Upper lobe of left lung (tissue), 4 donors: ENCODE results near the gene TAF3.

Experiments used
- CTCF ChIP-seq, 6 experiments: fragments of 450-650 bp in 4 of 6; fragments of 200-600 bp in 2 of 6; sonication (generic) in 2 of 6; IDR thresholded peaks; one replicate each; pipeline ENCODE4 v1.5.1; 2016 to 2019; ENCODE audit warnings: antibody characterized with exemption in 6 of 6
- POLR2A ChIP-seq, 4 donors: fragments of 450-650 bp; IDR thresholded peaks; one replicate each; pipeline ENCODE4 v1.5.1; 2016 to 2017; ENCODE audit warnings: antibody characterized with exemption in 4 of 4, mild to moderate bottlenecking in 2 of 4

- TF ChIP-seq CTCF (IDR thresholded peaks at IDR 0.05): no peak
- TF ChIP-seq POLR2A (IDR thresholded peaks at IDR 0.05): no peak
Observed at GRCh38 chr10:8037941-8038894, 219.9 kb downstream of the TAF3 start.
